HepG2 (cell line): Measurements from ENCODE around the gene LRTM2.

Source experiments
- CCAR2 ChIP-seq: fragments of 200-400 bp; formaldehyde crosslinking; optimal IDR thresholded peaks from 2 replicates; pipeline ENCODE3; 2018; ENCODE audit warnings: low read depth, mild to moderate bottlenecking, low read length, moderate library complexity
- FOXA1 ChIP-seq, 2 experiments: fragments of 450-650 bp in 1 of 2; sonication (generic) in 1 of 2; formaldehyde crosslinking in 1 of 2; IDR thresholded peaks; 2 replicates each; pipeline versions ENCODE4 v1.4.0 to v1.6.1; 2016 to 2020; ENCODE audit warnings: missing genetic modification reagents in 1 of 2
- FOXJ3 ChIP-seq: sonication (generic); formaldehyde crosslinking; IDR thresholded peaks from 2 replicates; pipeline ENCODE4 v1.4.0; 2020; ENCODE audit warnings: missing genetic modification reagents, mild to moderate bottlenecking, borderline replicate concordance
- JUNB ChIP-seq: sonication (generic); formaldehyde crosslinking; IDR thresholded peaks from 2 replicates; pipeline ENCODE4 v1.8.0; 2022; ENCODE audit warnings: missing genetic modification reagents, mild to moderate bottlenecking, borderline replicate concordance
- ZFX ChIP-seq: sonication (generic); formaldehyde crosslinking; IDR thresholded peaks from 2 replicates; pipeline ENCODE4 v1.4.0; 2020; ENCODE audit warnings: mild to moderate bottlenecking, low read depth, missing genetic modification reagents, moderate library complexity
- ZNF441 ChIP-seq: sonication (generic); formaldehyde crosslinking; IDR thresholded peaks from 2 replicates; pipeline ENCODE4 v1.7.0; 2021; ENCODE audit warnings: missing genetic modification reagents, borderline replicate concordance
- ZSCAN12 ChIP-seq: sonication (generic); formaldehyde crosslinking; IDR thresholded peaks from 2 replicates; pipeline ENCODE4 v1.9.0; 2021; ENCODE audit warnings: mild to moderate bottlenecking, missing genetic modification reagents
- TF ChIP-seq, protein P1 (sequence below): sonication (generic); formaldehyde crosslinking; IDR thresholded peaks from 2 replicates; pipeline ENCODE4 v1.5.0; 2020; ENCODE audit warnings: missing genetic modification reagents, mild to moderate bottlenecking, borderline replicate concordance
- TF ChIP-seq, protein P2 (sequence below): sonication (generic); formaldehyde crosslinking; IDR thresholded peaks from 2 replicates; pipeline ENCODE4 v1.4.0; 2020; ENCODE audit warnings: missing genetic modification reagents

DNA sequence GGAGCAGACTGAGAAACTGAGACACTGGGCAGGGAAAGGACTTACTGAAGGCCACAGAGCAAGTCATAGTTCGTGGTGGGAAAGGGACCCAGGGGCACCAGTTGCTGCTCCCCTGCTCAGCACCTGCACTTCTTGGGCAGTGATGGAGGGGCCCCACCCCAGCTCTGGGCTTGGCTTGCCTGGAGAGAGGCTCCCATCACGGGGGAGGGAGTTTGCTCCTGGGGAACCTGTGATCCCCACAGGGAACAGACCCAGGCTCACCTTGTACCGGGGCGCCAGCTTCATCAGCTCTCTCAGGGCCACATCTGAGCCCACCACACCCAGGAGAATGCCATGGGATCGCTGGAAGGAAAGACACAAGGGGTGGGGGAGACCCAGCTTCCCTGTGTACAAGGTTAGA lies 58.3 kb downstream of the LRTM2 start:
- TF ChIP-seq JUNB (CRISPR knock-in tag), result no peak
- TF ChIP-seq, protein P1, sequence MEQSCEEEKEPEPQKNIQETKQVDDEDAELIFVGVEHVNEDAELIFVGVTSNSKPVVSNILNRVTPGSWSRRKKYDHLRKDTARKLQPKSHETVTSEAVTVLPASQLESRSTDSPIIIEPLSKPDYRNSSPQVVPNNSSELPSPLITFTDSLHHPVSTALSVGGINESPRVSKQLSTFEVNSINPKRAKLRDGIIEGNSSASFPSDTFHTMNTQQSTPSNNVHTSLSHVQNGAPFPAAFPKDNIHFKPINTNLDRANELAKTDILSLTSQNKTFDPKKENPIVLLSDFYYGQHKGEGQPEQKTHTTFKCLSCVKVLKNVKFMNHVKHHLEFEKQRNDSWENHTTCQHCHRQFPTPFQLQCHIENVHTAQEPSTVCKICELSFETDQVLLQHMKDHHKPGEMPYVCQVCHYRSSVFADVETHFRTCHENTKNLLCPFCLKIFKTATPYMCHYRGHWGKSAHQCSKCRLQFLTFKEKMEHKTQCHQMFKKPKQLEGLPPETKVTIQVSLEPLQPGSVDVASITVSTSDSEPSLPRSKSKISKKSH (CRISPR knock-in tag), result no peak
- no peak for TF ChIP-seq ZSCAN12 (CRISPR knock-in tag)
- TF ChIP-seq ZNF441, result no peak
- no peak for TF ChIP-seq ZFX (CRISPR knock-in tag)
- TF ChIP-seq FOXJ3 (CRISPR knock-in tag), result no peak
- no peak for TF ChIP-seq FOXA1 (IDR thresholded peaks at IDR 0.05)
- TF ChIP-seq FOXA1 (CRISPR knock-in tag; IDR thresholded peaks at IDR 0.05), result no peak
- TF ChIP-seq, protein P2, sequence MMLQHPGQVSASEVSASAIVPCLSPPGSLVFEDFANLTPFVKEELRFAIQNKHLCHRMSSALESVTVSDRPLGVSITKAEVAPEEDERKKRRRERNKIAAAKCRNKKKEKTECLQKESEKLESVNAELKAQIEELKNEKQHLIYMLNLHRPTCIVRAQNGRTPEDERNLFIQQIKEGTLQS, result no peak
- TF ChIP-seq CCAR2, result no peak
